ENCODE results near the gene YTHDF1.
A peak's percentile ranks its signal among the peaks of the same experiment; 100 is the strongest.
"Not testable (repeated sequence)": the region's sequence is repeated elsewhere in the genome, so short reads cannot be mapped to it uniquely, and the experiment has no call there.

Gene YTHDF1

DNA sequence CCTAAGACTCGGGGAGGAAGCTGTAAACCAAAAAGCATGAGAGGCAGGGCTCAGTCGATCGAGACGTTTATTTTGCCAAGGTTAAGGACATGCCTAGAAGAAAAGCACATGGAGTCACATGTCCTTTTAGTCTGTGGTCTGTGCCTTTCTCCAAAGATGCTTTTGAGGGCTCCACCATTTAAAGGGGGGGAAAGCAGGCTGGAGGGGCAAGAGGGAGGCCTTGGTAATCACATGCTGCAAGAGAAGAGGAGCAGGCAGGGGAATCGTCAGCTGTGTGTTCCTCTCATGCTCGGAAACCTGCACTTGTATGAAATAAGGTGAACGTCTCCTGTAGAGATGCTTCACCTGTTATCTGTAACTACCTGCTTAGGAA lies 9.1 kb upstream of the YTHDF1 start:
- no peak for DNase-seq

DNA sequence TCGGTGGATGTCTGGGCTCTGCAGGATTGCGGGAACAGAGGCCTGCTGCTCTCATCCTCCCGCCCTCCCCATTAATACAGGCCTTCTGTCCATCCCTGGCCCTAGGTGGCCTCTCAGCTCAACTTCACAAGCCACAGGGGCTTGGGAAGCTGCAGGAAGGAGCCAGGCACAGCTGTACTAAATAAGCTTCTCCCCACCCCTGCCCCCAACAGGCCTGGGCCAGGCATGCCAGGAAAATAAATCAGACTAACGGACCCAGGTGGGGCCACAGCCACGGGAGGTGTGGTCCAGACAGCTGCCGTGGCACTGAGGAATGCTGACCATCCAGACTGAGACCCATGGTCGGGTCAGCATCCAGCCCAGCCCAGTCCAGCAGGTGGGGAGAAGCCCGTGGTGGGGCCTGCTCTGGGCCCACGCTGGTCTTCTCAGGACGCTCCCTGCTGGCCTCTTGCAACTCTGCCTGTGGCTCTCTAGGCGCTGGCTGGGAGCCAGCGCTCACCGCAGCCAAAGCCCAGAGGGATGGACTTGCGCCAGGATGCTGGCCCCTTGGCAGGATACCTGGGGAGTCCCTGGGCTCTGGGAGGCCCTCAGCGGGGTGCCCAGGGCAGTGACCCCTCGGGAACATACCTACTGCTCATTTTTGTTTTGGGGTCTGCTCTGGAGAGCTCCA lies 8.6 kb upstream of the YTHDF1 start:
- no peak for DNase-seq

DNA sequence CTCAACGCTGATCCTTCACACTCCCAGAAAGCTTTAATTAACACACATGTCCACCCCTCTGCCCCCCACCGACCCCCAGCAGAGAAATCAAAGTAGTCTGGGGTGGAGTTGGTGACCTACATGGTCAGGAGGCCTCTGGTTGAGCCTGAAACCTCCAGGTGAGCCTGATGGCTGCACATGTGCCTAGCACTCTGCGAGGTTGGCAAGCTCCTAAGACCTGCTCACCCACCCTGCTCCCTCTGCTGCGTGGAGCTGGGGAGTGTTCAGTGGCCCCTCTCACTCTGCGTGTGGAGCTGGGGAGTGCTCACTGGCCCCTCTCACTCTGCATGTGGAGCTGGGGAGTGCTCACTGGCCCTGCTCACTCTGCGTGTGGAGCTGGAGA lies 7.9 kb upstream of the YTHDF1 start:
- DNase-seq = no peak

DNA sequence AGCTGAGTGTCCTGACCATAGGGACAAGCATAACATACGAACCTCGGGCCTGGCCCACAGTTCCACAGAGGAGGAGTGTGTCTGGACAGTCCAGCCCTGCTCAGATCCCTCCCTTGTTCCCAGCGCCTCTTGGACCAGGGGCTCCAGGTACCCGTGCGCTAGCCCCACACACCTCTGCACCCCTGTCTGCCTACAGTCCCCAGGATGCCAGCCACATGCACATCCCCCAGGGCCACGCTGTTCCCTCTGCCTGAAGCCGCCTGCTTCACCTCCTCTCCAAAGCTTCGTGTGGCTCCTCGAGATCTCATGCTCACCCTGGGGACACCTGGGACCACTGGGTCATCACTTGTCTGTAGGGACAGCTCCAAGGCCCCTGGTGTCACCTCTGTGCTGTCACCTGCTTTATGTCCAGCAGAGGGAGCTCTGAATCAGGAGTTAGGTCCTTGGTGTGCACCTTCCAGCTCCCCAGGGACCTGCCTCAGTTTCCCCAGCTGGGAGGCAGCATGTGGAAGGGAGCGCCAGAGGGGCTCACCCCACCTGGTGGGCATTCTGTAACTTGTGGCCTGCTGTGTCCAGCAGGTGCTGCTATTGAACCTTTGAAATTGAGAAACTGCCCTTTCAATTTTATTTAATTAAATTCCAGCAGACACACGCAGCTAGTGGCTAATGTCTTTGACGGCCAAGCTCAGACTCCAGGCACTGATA lies 7.3 kb upstream of the YTHDF1 start:
- peak; percentile 46 for DNase-seq

DNA sequence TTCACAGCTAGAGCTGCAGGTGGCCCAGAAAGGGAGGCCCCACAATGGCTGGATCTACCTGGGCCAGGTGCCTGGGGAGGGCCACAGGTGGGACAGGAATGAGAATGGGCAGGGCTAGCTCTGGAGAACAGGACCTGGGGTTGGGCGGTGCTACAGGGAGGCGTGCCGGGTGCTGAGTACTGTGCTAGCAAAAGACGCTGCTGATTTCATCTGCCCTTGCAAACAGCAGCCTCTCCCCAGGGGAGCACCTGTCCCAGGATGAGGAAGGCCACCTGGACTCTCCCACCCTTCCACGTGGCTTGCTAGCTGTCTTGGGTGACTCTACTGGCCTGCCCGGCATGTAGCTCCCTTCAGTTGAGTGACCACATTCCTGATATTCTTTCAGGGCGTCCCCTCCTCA lies 6.6 kb upstream of the YTHDF1 start:
- DNase-seq = no peak

- not testable (repeated sequence) for DNase-seq
Measured at GRCh38 chr20:63221400-63222053, 5.6 kb upstream of the YTHDF1 start.

- no peak for DNase-seq
Measured at GRCh38 chr20:63220696-63221399, 4.9 kb upstream of the YTHDF1 start.

- DNase-seq = no peak
Measured at GRCh38 chr20:63219866-63220521, 4.1 kb upstream of the YTHDF1 start.

DNA sequence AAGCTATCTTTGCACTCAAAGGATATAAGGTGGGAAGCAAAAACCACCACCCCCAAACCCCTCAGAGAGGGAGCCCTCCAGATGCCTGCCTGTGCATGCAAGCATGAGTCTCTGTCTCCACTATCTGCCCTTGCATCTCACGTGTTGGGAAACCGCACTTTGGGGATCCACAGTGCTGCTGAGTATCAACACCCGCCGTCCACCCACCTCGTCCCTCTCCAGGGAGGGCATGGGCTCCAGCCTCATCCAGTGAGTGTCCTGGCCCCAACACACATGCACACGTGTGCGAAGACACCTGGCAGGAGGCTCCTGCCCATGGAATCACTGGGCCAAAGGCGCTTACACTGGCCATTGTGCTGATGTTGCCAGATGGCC lies 3.5 kb upstream of the YTHDF1 start:
- no peak for DNase-seq

GRCh38 chr20:63218701-63219446 lies 2.9 kb upstream of the YTHDF1 start:
- no peak for DNase-seq

GRCh38 chr20:63217706-63218105 lies 1.8 kb upstream of the YTHDF1 start:
- no peak for DNase-seq

GRCh38 chr20:63216849-63217471 lies 1.0 kb upstream of the YTHDF1 start:
- DNase-seq = no peak

- no peak for DNase-seq
Measured at GRCh38 chr20:63215101-63216040, 560 bp downstream of the YTHDF1 start.

DNA sequence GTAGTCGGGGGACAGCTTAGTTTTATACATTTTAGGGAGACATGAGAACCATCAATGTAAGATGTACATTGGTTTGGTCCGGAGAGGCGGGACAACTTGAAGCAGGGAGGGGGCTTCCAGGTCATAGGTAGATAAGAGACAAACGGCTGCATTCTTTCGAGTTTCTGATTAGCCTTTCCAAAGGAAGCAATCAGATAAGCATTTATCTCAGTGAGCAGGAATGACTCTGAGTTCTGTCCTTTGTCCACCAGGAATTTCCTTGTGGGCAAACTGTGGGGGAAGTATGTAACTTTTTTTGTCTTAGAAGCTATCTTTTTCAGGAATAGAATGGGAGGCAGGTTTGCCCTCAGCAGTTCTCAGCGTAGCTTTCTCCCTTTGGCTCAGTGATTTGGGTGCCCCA lies 1.4 kb downstream of the YTHDF1 start:
- DNase-seq = no peak

DNA sequence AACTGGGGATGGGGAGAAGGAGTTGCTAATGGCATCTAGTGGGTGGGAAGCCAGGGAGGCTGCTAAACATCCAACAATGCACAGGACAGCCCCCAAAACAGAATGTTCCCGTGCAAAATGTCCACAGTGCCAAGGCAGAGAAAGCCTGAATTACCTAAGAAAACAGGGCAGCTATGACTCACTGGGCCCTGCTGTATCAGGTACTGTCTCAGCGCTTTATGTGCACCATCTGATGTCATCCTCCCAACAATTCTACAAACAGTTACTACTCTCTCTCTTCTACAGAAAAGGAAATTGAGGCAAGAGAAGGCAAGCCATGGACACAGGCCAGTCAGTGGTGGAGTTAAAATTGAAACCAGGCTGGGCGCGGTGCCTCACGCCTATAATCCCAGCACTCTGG lies 3.1 kb downstream of the YTHDF1 start:
- DNase-seq = no peak

DNA sequence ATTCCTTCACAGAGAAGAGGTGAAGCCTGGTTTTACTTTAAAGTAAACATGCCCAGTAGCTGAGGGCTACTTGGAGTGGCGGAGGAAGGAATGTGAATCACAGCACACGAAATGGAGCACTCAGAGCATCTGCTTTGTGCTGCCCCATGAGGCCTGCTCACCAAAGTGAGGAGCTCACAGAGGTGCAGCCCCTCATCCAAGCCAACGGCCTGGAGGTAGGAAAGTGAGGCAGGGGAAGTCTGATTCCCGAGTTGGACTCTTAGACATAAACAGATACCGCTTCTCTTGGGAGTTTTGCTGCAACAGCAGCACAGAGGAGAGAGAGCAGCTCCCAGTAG lies 3.6 kb downstream of the YTHDF1 start:
- DNase-seq = no peak

DNA sequence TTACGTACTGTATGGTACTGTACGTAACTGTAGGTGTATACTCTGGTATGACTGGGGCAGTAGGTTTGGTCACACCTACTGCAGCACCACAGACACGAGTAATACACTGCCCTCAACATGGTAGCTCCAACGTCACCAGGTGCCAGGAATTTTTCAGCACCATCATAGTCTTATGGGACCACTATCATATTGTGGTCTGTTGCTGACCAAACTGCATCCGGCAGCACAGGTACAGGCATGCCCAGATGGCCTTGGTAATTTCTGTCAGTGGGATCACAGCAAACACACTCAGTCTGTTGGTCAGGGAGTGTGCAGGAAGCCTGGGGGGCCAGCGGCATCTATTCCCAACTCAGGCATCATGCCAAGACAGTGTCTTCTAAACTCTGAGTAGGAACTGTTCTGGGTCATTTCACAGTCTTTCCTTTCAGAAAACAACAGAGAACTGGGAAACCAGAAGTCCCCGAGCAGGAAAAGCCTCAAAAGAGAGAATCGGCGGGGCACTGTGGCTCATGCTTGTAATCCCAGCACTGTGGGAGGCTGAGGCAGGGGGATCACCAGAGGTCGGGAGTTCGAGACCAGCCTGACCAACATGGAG lies 5.8 kb downstream of the YTHDF1 start:
- DNase-seq = no peak

DNA sequence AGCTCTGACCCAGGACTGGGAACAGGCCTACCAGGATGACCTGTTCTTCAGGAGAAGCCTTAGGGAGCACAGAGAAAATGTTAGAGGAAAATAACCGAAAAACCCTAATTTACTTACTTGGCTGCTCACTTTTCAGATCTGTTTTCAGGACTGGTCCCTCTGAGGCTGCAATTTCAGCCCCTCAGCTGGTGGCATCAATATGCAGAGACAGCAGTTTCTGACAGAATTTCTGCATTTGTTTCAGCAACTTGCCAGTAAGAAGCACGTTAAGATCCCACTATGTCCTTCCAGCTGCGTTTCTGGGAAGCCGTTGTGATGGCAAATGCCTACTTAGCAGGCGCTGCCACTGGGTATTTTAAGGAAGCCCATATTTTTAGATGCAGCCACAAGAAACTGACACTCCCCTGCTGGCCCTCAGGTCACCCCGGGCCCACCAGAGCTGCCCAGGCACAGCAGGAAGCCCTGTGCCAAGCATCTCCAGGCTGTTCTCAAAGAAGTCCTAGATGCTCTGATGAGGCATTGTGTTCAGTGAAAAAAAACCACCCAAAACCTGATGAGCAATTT lies 7.5 kb downstream of the YTHDF1 start:
- no peak for DNase-seq

GRCh38 chr20:63206878-63207277 lies 9.1 kb downstream of the YTHDF1 start:
- DNase-seq = no peak

DNA sequence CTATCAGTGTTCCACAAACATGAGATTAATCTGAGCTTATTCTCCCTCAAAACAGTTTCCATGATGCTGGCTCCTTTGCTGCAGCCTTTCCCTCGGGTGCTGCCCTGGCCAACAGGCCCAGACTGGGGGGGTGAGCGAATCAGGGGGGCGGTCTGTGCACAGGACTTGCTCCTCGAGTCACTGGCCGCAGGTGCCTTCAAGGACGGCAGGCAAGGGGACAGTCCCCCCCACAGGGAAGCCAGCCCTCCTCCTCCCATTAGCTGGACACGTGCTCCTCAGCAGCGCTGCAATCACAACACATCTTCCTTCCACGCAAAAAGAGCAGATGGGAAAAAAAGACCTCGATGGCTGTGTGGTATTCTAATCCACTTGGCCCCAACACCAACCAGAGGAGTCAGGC lies 10.0 kb downstream of the YTHDF1 start:
- DNase-seq = no peak

Measured in activated T-cell treated with anti-CD3 and anti-CD28 coated beads, Interleukin-2, amount 50 U/mL, for 1 hour (primary cell).